IMR-90 (cell line): ENCODE measurements around the gene OR2W1. TPM values are rescaled to one million over a fixed set of nuclear protein-coding genes. Genes with fewer than 3 reads are reported as not detected.

Experiments used
- ATAC-seq: fragments of 200-7000 bp; cut with Tn5 transposase; 2 replicates; pipeline ENCODE4 v1.9.1; 2020; ENCODE audit warnings: low read depth, mild to moderate bottlenecking, moderate library complexity
- BruUV-seq: library from RNA; stranded (reverse); fragments of 400-500 nt; replicated peaks from 2 replicates; lab custom pipeline; 2021; lab: Mats Ljungman, UMichigan
- CTCF ChIA-PET: fragments of 300-600 bp; formaldehyde crosslinking; extraction: SDS; loops from one replicate; lab custom pipeline; 2021; ENCODE audit warnings: antibody characterized with exemption; lab: Yijun Ruan, JAX
- POLR2A ChIA-PET: fragments of 300-600 bp; sonication (Branson Sonifier 250); formaldehyde crosslinking; loops from one replicate; lab custom pipeline; 2022; ENCODE audit warnings: antibody characterized with exemption; ENCODE audit not compliant: unreplicated experiment; lab: Charles Lee
- DNase-seq: peaks from one replicate; pipeline ENCODE4 v3.0.0; 2013
- H2AFZ ChIP-seq: replicated peaks from 2 replicates; pipeline ENCODE3; 2013; ENCODE audit warnings: low read length, mild to moderate bottlenecking; ENCODE audit not compliant: poor library complexity
- H2AK5ac ChIP-seq: 2 replicates; pipeline ENCODE4 v1.6.1; 2013; ENCODE audit warnings: low read depth, low read length, inconsistent platforms
- H2AK9ac ChIP-seq: replicated peaks from 2 replicates; pipeline ENCODE3; 2013; ENCODE audit warnings: mild to moderate bottlenecking, low read depth, low read length, moderate library complexity; ENCODE audit not compliant: poor library complexity
- H2BK120ac ChIP-seq: 2 replicates; pipeline ENCODE4 v1.6.1; 2013; ENCODE audit warnings: low read depth, low read length, inconsistent platforms
- H2BK15ac ChIP-seq: 3 replicates; pipeline ENCODE4 v1.6.1; 2013; ENCODE audit warnings: low read depth, low read length, inconsistent platforms
- H2BK20ac ChIP-seq: 2 replicates; pipeline ENCODE4 v1.6.1; 2013; ENCODE audit warnings: low read depth, mild to moderate bottlenecking, inconsistent platforms, low read length, moderate library complexity
- H2BK5ac ChIP-seq: 2 replicates; pipeline ENCODE4 v1.6.1; 2013; ENCODE audit warnings: mild to moderate bottlenecking, low read depth, low read length, inconsistent platforms; ENCODE audit not compliant: poor library complexity, severe bottlenecking
- H3K14ac ChIP-seq: replicated peaks from 2 replicates; pipeline ENCODE4 v1.6.1; 2013; ENCODE audit warnings: low read depth, low read length, inconsistent platforms
- H3K18ac ChIP-seq: 2 replicates; pipeline ENCODE4 v1.6.1; 2013; ENCODE audit warnings: low read depth, low read length, control low read depth
- H3K23ac ChIP-seq: 2 replicates; pipeline ENCODE4 v1.6.1; 2013; ENCODE audit warnings: low read depth, low read length, inconsistent platforms
- H3K27ac ChIP-seq: 2 replicates; pipeline ENCODE4 v1.5.1; 2013; ENCODE audit warnings: mild to moderate bottlenecking, control low read depth, low read length; ENCODE audit not compliant: insufficient read depth
- H3K27me3 ChIP-seq: 2 replicates; pipeline ENCODE4 v1.6.1; 2013; ENCODE audit warnings: low read length; ENCODE audit not compliant: control insufficient read depth, insufficient read depth
- H3K36me3 ChIP-seq: 2 replicates; pipeline ENCODE4 v1.6.1; 2013; ENCODE audit warnings: low read length, mixed read lengths; ENCODE audit not compliant: control insufficient read depth, insufficient read depth
- H3K4ac ChIP-seq: 2 replicates; pipeline ENCODE4 v1.6.1; 2013; ENCODE audit warnings: low read depth, low read length, inconsistent platforms
- H3K4me1 ChIP-seq: 2 replicates; pipeline ENCODE4 v1.6.1; 2013; ENCODE audit warnings: low read length, mixed read lengths; ENCODE audit not compliant: control insufficient read depth, insufficient read depth
- H3K4me2 ChIP-seq: 2 replicates; pipeline ENCODE4 v1.6.1; 2013; ENCODE audit warnings: low read depth, mild to moderate bottlenecking, control low read depth, low read length, moderate library complexity
- H3K4me3 ChIP-seq: 2 replicates; pipeline ENCODE4 v1.5.1; 2013; ENCODE audit warnings: low read depth, mild to moderate bottlenecking, control low read depth, low read length, moderate library complexity; ENCODE audit not compliant: insufficient read depth
- H3K56ac ChIP-seq: 2 replicates; pipeline ENCODE4 v1.6.1; 2013; ENCODE audit warnings: low read length, inconsistent platforms; ENCODE audit not compliant: insufficient read depth; ENCODE audit errors: extremely low read depth
- H3K79me1 ChIP-seq, 2 experiments: 2 replicates each; pipeline ENCODE4 v1.6.1; 2013; ENCODE audit warnings: low read length in 2 of 2, inconsistent platforms in 1 of 2, low read depth in 1 of 2
- H3K9ac ChIP-seq: 2 replicates; pipeline ENCODE4 v1.6.1; 2013; ENCODE audit warnings: low read depth, low read length, control low read depth
- H3K9me1 ChIP-seq: 2 replicates; pipeline ENCODE4 v1.6.1; 2013; ENCODE audit warnings: low read length, inconsistent platforms; ENCODE audit not compliant: insufficient read depth
- H3K9me3 ChIP-seq: 2 replicates; pipeline ENCODE4 v1.6.1; 2013; ENCODE audit warnings: low read length; ENCODE audit not compliant: control insufficient read depth, insufficient read depth
- H4K20me1 ChIP-seq: 2 replicates; pipeline ENCODE4 v1.6.1; 2013; ENCODE audit warnings: low read length, inconsistent platforms; ENCODE audit not compliant: insufficient read depth
- H4K5ac ChIP-seq: 2 replicates; pipeline ENCODE4 v1.6.1; 2013; ENCODE audit warnings: mild to moderate bottlenecking, low read depth, low read length, control low read depth
- H4K8ac ChIP-seq, 2 experiments: 2 replicates each; pipeline ENCODE4 v1.6.1; 2013; ENCODE audit warnings: low read depth in 2 of 2, low read length in 2 of 2, control low read depth in 1 of 2, inconsistent platforms in 1 of 2
- H4K91ac ChIP-seq: 2 replicates; pipeline ENCODE4 v1.6.1; 2013; ENCODE audit warnings: low read depth, low read length, inconsistent platforms; ENCODE audit not compliant: insufficient read depth
- CEBPB ChIP-seq: IDR thresholded peaks from 2 replicates; pipeline ENCODE4 v1.6.1; 2012; ENCODE audit warnings: low read depth, low read length, improper control_type of control experiment
- FOS ChIP-seq: fragments of 150-350 bp; IDR thresholded peaks from 2 replicates; pipeline ENCODE4 v1.6.1; 2016; ENCODE audit warnings: low read depth, low read length
- MAFK ChIP-seq: IDR thresholded peaks from 2 replicates; pipeline ENCODE4 v1.6.1; 2012; ENCODE audit warnings: low read depth, low read length, improper control_type of control experiment
- MAZ ChIP-seq: IDR thresholded peaks from 2 replicates; pipeline ENCODE4 v1.6.1; 2012; ENCODE audit warnings: low read depth, mild to moderate bottlenecking, low read length, improper control_type of control experiment, moderate library complexity, borderline replicate concordance
- NFE2L2 ChIP-seq: fragments of 150-350 bp; IDR thresholded peaks from 2 replicates; pipeline ENCODE4 v1.6.1; 2016; ENCODE audit warnings: low read depth, mild to moderate bottlenecking, low read length
- POLR2A ChIP-seq: IDR thresholded peaks from 2 replicates; pipeline ENCODE4 v1.6.1; 2012; ENCODE audit warnings: mild to moderate bottlenecking, low read depth, low read length
- RAD21 ChIP-seq: IDR thresholded peaks from 2 replicates; pipeline ENCODE4 v1.6.1; 2012; ENCODE audit warnings: low read length, improper control_type of control experiment
- RCOR1 ChIP-seq: IDR thresholded peaks from 2 replicates; pipeline ENCODE4 v1.6.1; 2012; ENCODE audit warnings: mild to moderate bottlenecking, low read length, improper control_type of control experiment; ENCODE audit not compliant: insufficient replicate concordance
- RFX5 ChIP-seq: IDR thresholded peaks from 2 replicates; pipeline ENCODE4 v1.8.0; 2012; ENCODE audit warnings: low read depth, mild to moderate bottlenecking, low read length, moderate library complexity
- SMC3 ChIP-seq: fragments of 150-350 bp; IDR thresholded peaks from 2 replicates; pipeline ENCODE4 v1.6.1; 2016; ENCODE audit warnings: low read depth, mild to moderate bottlenecking, antibody characterized with exemption, low read length, moderate library complexity
- USF2 ChIP-seq: fragments of 150-350 bp; IDR thresholded peaks from 2 replicates; pipeline ENCODE4 v1.6.1; 2017; ENCODE audit warnings: mild to moderate bottlenecking, antibody characterized with exemption, low read length, low read depth
- WGBS, 2 experiments: methylation state at CpG; one replicate each; pipeline versions ENCODE4 v1.1.5 to v1.1.7; 2013; ENCODE audit warnings: missing lambda C conversion rate in 2 of 2; ENCODE audit not compliant: insufficient read length in 1 of 2; ENCODE audit errors: extremely low coverage in 2 of 2; 5-methylcytosine and 5-hydroxymethylcytosine counted together
- dilution Hi-C: fragments of 300-500 bp; cut with HindIII; formaldehyde crosslinking; loops from one replicate; pipeline ENCODE4 v1.14.3; 2018; ENCODE audit warnings: low sequenced_read_pairs; ENCODE audit not compliant: unreplicated experiment
- in situ Hi-C: fragments of 300-500 bp; cut with MboI; formaldehyde crosslinking; loops from 3 replicates; pipeline ENCODE4 v1.14.3; 2019; ENCODE audit warnings: low sequenced_read_pairs, inconsistent platforms, mixed read lengths
- intact Hi-C: fragments of 100-400 bp; cut with micrococcal nuclease; formaldehyde crosslinking; loops from 2 replicates; pipeline ENCODE4 v1.10.0; 2022
- polyA plus RNA-seq, 3 experiments: library from polyadenylated mRNA; depleted of rRNA; stranded (reverse); fragments of >200 nt; gene quantifications; 2 replicates each; pipeline ENCODE4 v1.2.3, GENCODE V29; 2012; ENCODE audit warnings: low replicate concordance in 1 of 3
- total RNA-seq: library from RNA; depleted of rRNA; stranded (reverse); fragments of >200 nt; gene quantifications from 2 replicates; pipeline ENCODE4 v1.2.3, GENCODE V29; 2012

The OR2W1 gene
- total and polyA plus RNA-seq, 2 of the 4 experiments (the other 2 are of a cell fraction): not detected

GRCh38 chr6:29019629-29020028, 25.3 kb downstream of the OR2W1 start:
- Histone ChIP-seq H2BK120ac (no peak overlapping the region), H2AK5ac (no peak overlapping the region), H2BK5ac (no peak overlapping the region), H3K14ac (no peak overlapping the region), H2BK15ac (no peak overlapping the region), H3K36me3 (no peaks in the 10 kb centered on the region), H3K4me1 (no peaks in the 10 kb centered on the region), H3K27ac (no peak overlapping the region), H3K4ac (no peak overlapping the region), H3K18ac (no peak overlapping the region), H3K23ac (no peak overlapping the region), H2BK20ac (no peak overlapping the region), H2AFZ (no peak overlapping the region), H4K8ac (no peak overlapping the region), H3K9me3 (no peaks in the 10 kb centered on the region), H3K4me2 (no peak overlapping the region), H3K79me1 (no peaks in the 10 kb centered on the region), H3K4me3 (no peak overlapping the region), H2AK9ac (no peak overlapping the region), H4K91ac (no peak overlapping the region), H3K56ac (no peak overlapping the region), H3K9me1 (no peaks in the 10 kb centered on the region), H4K20me1 (no peaks in the 10 kb centered on the region), H3K27me3 (no peaks in the 10 kb centered on the region), H3K9ac (no peak overlapping the region), H4K5ac (no peak overlapping the region)
- intact Hi-C loops: loop anchor here (5.0 to 10.0 kb wide), 2 partner anchors 77 to 155 kb away; no protein-coding TSS in a partner anchor
- TF ChIP-seq CEBPB (no peak), NFE2L2 (no peak), MAFK (no peak), SMC3 (no peak), RFX5 (no peak), USF2 (no peak), FOS (no peak), MAZ (no peak), RAD21 (no peak), RCOR1 (no peak), POLR2A (no peak)
- DNase-seq (no peak), ATAC-seq (no peak)
- dilution Hi-C loops: no loop called here
- WGBS, 2 experiments: no CpG with 5 or more reads among the region's 2 CpGs
- in situ Hi-C loops: loop anchor here (5.0 kb wide), 1 partner anchor 182 kb away; no protein-coding TSS in a partner anchor
- ChIA-PET CTCF (no interaction called here), POLR2A (no interaction called here)
- no TSS peak for BruUV-seq
